Measurements from ENCODE around the gene ADCK1.
"Not testable (repeated sequence)": the region's sequence is repeated elsewhere in the genome, so short reads cannot be mapped to it uniquely, and the experiment has no call there.

The ADCK1 gene

DNA sequence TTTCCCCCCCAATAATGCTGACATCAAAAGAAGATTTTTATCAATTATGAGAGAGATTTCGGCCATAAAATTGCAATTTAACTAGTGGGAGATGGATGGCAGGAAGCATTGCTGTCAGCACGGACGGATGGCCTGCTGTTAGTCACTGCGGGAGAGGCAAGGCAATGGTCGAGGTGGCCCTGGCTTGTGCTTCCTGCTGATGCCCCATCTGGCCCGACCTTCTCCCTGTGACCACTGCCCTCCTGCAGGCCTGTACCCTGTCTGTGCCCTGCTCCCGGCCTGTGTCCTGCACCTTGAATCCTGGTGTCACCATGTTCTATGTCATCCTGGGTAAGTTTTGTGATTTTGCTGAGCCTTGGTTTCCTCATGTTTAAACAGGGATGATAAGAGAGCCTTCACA lies 67.6 kb downstream of the ADCK1 start:
- FAIRE-seq = no peak

DNA sequence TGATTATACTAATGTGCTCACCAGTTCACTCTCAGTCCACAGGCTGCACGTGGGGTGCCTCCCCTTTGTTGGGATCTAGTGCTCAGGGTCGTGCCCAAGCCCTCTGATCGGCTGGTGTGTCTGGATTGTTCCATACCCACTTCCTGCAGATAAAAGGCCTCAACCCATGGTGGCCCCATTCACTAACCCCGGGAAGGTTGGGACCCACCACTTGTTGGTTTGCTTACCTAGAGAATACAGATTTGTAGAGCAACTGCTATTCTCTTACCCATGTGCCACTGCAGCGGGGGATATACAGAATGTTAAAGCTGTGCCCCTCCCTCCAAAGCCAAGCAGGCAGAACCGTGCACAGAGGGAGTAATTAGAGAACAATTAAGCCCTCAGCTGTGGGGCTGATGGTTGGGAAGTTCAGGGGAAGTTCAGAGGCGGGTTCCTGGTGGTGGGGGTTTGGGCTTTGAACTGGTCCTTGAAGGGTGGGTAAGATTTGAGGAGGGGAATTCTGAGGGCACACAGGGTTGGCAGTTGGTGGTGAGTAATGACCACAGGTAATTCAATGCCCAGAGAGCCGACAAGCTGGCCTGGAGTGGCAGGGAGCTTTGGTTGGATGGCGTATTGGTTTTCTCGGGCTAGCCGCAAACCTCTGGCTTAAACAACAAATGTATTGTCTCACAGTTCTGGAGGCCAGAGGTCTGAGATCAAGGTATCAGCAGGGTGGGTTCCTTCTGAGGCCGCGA lies 68.8 kb downstream of the ADCK1 start:
- FAIRE-seq = no peak

GRCh38 chr14:77869340-77869739 lies 69.4 kb downstream of the ADCK1 start:
- no peak for FAIRE-seq

DNA sequence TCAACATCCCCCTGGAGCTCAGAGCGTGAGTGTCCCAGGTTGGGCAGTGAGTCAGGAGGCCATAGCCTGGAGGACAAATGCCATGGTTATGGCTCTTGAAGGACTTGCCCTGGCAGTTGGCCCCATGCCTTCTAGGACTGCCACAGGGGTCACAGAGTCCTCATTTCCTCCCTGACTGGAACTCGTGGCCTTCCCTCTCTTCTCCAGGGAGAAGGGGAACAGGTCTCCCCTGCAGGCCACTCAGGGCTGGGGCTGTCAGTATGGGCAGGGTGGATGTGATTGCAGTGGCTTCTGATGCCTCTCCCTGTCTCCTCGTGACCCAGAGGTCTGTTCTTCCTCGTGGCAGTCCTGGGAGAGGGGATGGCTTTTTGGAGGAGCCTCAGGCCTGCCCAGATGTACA lies 70.7 kb downstream of the ADCK1 start:
- no peak for FAIRE-seq

DNA sequence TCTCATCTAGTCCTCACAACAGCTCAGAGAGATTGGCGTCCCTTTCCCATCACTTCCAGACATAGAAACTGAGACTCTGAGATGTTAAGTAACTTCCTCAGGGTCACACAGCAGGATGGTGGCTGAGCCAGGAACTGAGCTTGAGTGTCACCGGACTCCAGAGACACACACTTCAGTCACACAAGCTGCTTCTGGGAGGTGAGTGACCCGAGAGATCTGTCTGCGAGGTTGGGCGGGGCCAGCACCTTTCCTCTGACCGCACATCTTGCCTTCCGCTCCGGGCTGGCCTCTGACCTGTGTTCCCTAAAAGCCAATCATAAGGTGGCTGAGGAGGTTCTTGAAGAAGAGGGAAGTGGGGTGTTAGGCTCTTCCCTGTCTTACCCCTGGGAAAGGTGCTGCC lies 72.2 kb downstream of the ADCK1 start:
- FAIRE-seq = no peak

DNA sequence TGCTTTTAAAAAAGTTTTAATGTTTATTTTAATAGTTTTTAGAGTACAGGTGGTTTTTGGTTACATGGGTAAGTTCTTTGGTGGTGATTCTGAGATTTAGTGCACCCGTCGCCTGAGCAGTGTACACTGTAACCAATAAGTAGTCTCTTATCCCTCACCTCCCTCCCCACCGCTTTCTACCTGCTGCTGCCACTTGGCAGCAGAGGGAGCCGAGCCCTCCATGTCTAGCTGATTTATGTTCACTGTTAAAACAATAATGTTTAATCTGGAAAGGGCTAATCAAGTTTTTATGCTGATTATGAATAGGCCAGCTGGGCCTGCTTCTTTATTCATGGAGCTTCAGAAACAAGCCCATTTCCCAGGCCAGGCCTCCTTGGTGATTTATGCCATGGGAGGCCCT lies 73.1 kb downstream of the ADCK1 start:
- no peak for FAIRE-seq

DNA sequence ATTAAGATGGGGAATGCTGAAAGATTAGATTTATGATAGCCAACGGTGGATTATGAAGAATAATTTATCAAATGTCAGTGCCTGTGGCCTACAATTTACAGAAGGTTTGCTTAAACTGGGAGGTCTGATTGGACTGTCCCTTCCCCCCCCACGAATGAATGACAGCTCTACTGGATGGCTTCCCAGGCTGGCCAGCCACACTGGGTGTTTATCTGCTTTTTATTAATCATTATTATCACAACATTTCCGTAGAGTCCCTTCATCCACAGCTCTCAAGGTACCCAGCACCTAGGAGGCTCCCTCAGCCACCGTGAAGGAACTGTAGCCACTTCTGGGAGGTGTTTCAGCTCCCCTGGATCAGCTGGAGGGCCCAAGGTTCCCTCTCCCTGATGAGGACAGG lies 78.9 kb downstream of the ADCK1 start:
- FAIRE-seq = no peak

DNA sequence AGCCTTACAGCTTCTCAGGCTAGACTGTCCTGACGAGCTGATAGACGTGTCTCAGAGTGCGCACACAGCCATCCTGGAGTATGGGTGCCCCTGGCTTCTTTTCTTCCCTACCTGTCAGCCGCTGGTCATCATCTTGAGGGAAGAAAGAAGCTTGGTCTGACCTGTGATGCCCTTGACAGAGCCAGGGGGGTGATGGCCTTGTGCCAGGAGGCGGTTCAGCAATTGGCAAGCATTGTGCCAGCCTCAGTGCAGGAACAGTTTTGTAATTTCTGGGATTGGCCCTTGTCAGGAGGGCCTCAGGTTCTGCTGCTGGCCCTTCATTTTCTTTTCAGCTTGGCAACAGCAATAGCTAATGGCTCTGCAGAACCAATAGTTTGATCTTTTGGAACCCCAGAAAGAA lies 80.1 kb downstream of the ADCK1 start:
- FAIRE-seq = no peak

DNA sequence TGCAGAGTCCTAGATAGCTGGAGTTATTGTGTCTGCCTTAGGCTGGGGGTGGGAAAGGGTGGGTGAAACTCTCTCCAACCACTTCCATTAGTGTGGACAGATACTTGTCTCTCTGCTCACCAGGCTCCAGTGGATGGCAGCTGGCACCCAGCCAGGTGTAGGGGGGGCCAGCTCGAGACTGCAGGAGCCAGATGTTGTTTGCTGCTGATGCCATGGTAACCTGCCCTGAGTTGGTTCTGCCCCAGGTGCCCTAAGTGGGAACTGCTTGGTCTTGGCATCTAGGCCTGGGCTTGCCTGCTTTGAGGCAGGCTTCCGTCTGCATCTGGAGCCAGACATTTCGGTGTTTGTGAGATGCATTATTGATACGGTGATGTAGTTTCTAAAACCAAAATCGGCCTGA lies 82.2 kb downstream of the ADCK1 start:
- no peak for FAIRE-seq

- FAIRE-seq = no peak
Measured at GRCh38 chr14:77882636-77883035, 82.7 kb downstream of the ADCK1 start.

- FAIRE-seq = no peak
Measured at GRCh38 chr14:77883131-77883846, 83.4 kb downstream of the ADCK1 start.

GRCh38 chr14:77883847-77884238 lies 83.9 kb downstream of the ADCK1 start:
- FAIRE-seq = no peak

DNA sequence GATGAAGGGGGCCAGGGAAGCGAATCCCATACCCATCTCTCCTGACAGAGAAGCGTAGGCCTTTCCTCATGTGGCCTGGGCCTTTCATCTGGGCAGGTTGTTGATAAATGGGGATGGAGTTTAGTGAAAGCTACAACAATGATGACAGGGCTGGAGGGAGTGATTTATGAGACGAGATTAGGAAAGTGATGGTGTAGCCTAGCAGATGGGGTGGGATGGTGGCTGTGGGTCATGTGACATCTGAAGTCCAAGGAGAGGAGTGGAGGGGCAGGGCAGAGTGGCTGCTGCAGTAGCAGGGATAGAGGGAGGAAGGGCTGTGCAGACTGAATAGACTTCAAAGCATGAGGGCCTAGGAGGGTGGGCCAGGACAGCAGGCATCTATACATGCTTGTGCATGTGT lies 85.5 kb downstream of the ADCK1 start:
- FAIRE-seq = no peak

DNA sequence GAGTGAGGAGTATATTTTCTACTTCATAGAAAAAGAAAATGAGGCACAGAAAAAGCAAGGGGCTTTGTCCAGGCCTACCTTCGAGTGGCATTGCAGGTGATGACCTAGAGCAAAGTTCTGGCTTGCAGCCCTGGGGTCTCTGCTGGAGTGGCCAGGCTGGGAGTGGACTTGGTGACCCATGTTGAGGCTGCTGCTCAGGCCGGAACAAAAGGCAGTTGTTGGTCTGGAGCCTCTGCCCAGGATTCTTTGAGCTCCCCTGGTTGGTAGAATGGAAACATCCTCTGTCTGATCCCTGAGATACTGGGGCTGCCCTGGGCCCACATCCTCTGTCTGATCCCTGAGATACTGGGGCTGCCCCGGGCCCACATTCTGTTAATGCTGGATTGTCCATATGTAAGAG lies 86.1 kb downstream of the ADCK1 start:
- no peak for FAIRE-seq

DNA sequence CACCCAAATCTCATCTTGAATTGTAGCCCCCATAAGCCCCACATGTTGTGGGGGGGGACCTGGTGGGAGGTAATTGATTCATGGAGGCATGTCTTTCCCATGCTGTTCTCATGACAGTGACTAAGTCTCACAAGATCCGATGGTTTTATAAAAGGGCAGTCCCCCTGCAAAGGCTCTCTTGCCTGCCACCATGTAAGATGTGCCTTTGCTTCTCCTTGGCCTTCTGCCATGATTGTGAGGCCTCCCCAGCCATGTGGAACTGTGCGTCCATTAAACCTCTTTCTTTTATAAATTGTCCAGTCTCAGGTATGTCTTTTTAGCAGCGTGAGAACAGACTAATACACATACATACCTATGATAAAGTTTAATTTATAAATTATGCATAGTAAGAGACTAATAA lies 89.0 kb downstream of the ADCK1 start:
- not testable (repeated sequence) for FAIRE-seq

DNA sequence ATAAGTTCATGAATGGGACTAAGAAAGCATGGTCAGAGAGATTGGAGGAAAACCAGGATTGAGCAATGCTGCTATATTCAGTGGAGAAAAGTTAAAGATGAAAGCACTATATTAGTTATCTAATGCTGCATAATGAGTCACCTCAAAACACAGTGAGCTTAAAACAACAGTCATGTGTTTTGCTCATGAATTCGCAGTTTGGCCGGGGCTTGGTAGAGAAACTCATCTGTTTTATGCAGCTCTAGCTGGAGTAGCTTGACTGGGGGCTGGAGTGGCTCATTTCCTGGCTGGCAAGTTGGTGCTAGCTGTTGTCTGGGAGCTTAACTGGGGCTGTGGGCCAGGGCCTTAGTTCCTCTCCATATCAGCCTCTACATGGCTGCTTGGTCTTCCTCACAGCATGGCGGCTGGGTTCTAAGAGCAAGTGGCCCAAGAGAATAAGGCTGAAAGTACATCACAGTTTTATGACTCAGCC lies 90.1 kb downstream of the ADCK1 start:
- FAIRE-seq = no peak

DNA sequence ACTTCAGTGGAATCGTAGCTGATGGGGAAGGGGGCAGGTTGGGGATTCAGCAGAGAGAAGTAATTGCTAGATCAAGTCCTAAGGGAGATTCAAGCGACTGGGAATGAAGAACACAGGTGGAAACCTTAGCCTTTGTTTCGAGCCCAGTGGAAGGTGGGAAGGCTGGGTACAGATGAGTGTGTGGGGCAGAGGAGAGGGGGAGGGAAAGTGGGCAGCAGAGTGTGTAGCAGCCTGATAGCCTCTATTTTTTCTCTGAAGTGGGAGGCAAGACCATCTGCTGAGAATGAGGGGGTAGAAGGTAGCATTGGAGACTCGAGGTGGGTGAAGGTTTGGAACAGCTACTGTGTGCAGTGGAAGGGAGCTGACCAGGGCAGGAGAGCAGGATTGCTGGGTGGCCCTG lies 91.0 kb downstream of the ADCK1 start:
- no peak for FAIRE-seq

GRCh38 chr14:77892381-77892871 lies 92.5 kb downstream of the ADCK1 start:
- FAIRE-seq = no peak

DNA sequence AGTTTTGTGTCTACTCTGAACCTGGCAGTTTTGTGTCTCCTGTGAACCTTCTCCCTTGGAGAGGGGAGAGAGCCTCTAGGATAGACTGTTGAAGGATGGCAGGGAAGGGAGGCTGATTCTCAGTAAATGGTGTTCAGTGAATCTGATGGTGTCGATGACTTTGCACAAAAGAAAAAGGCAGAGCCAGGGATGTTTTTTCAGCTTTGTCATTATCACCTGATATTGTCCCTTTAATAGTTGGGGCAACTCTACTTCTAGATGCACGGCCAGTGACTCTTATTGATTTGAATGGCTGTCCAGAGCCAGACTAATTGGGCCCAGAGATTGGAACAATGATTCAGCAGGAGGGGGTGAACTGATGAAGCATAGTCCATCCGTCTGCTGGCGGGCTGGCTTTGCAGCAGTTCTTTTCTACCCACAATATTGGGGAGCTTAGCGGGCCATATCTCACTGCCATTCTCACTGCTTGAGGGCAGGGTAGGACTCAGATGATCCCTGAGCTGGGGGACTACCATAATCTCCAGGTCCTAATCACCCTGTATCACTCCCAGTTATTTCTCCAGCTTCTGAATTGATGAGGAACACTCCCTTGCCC lies 93.1 kb downstream of the ADCK1 start:
- no peak for FAIRE-seq

DNA sequence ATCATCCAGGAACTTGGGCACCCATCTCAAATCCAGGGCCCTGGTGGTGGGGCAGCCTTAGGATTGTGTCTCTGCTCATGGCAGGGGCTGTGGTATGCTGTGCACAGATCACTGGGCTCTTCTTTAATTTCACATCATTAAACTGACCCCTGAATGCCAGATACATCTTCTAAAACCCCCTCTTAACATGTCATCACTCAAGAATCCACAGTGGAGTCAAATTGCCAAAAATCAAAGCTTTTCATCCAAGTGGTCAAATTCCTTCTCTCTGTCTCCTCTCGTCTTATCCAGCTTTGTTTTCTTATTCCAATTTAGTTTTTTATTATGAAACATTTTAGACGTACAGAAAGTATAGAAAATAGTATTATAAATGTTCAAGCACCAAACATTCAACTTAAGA lies 97.5 kb downstream of the ADCK1 start:
- FAIRE-seq = no peak

GRCh38 chr14:77902811-77903210 lies 102.9 kb downstream of the ADCK1 start:
- no peak for FAIRE-seq

GRCh38 chr14:77903221-77903620 lies 103.3 kb downstream of the ADCK1 start:
- no peak for FAIRE-seq

GRCh38 chr14:77903937-77904617 lies 104.2 kb downstream of the ADCK1 start:
- no peak for FAIRE-seq

All from colon (tissue), 2 donors.